HepG2 (cell line): ENCODE measurements around the gene CNOT1. TPM values are rescaled to one million over a fixed set of nuclear protein-coding genes. Genes with fewer than 3 reads are reported as not detected.
A peak's percentile ranks its signal among the peaks of the same experiment; 100 is the strongest.

ENCODE experiments used
- CEBPG ChIP-seq: IDR thresholded peaks from 2 replicates; pipeline ENCODE4 v1.6.1; 2016
- GRHL1 ChIP-seq: sonication (generic); formaldehyde crosslinking; conservative IDR thresholded peaks from 2 replicates; pipeline ENCODE4 v1.8.0; 2022; ENCODE audit warnings: missing genetic modification reagents
- JDP2 ChIP-seq: sonication (generic); formaldehyde crosslinking; IDR thresholded peaks from 2 replicates; pipeline ENCODE4 v1.8.1; 2022; ENCODE audit warnings: missing genetic modification reagents, borderline replicate concordance
- JUNB ChIP-seq: sonication (generic); formaldehyde crosslinking; IDR thresholded peaks from 2 replicates; pipeline ENCODE4 v1.8.0; 2022; ENCODE audit warnings: missing genetic modification reagents, mild to moderate bottlenecking, borderline replicate concordance
- KAT7 ChIP-seq: IDR thresholded peaks from 2 replicates; pipeline ENCODE4 v1.6.1; 2018; ENCODE audit warnings: borderline replicate concordance, missing compliant biosample characterization
- MED1 ChIP-seq: sonication (generic); formaldehyde crosslinking; IDR thresholded peaks from 2 replicates; pipeline ENCODE4 v1.4.0; 2020; ENCODE audit warnings: missing genetic modification reagents
- NCOR1 ChIP-seq: fragments of 200-600 bp; sonication (generic); IDR thresholded peaks from 2 replicates; pipeline ENCODE4 v1.7.0; 2017; ENCODE audit warnings: antibody characterized with exemption, low read length, borderline replicate concordance
- NFE2L2 ChIP-seq: fragments of 150-350 bp; IDR thresholded peaks from 2 replicates; pipeline ENCODE4 v1.6.1; 2014; ENCODE audit warnings: low read length
- RCOR2 ChIP-seq: IDR thresholded peaks from 2 replicates; pipeline ENCODE4 v1.6.1; 2016; ENCODE audit warnings: missing biosample characterization, missing genetic modification reagents
- SMAD9 ChIP-seq: sonication (generic); formaldehyde crosslinking; IDR thresholded peaks from 2 replicates; pipeline ENCODE4 v1.5.1; 2020; ENCODE audit warnings: mild to moderate bottlenecking, missing genetic modification reagents
- SP140L ChIP-seq: sonication (generic); formaldehyde crosslinking; IDR thresholded peaks from 2 replicates; pipeline ENCODE4 v1.4.0; 2020; ENCODE audit warnings: missing genetic modification reagents, borderline replicate concordance
- ZKSCAN5 ChIP-seq: sonication (generic); formaldehyde crosslinking; IDR thresholded peaks from 2 replicates; pipeline ENCODE4 v1.5.1; 2020; ENCODE audit warnings: mild to moderate bottlenecking, missing genetic modification reagents
- ZNF616 ChIP-seq: sonication (generic); formaldehyde crosslinking; IDR thresholded peaks from 2 replicates; pipeline ENCODE4 v1.5.0; 2020; ENCODE audit warnings: low read depth, mild to moderate bottlenecking, missing genetic modification reagents
- ZNF670 ChIP-seq: sonication (generic); formaldehyde crosslinking; IDR thresholded peaks from 2 replicates; pipeline ENCODE4 v1.8.0; 2022; ENCODE audit warnings: mild to moderate bottlenecking, missing genetic modification reagents, borderline replicate concordance
- ZNF788 ChIP-seq: sonication (generic); formaldehyde crosslinking; IDR thresholded peaks from 2 replicates; pipeline ENCODE4 v1.5.0; 2020; ENCODE audit warnings: mild to moderate bottlenecking, missing genetic modification reagents, borderline replicate concordance
- polyA plus RNA-seq, 8 experiments: library from polyadenylated mRNA; depleted of rRNA in 3 of 8; stranded (reverse) in 7 of 8; unstranded in 1 of 8; fragments of >200 nt; fragmentation: Illumina TruSeq in 4 of 8; extraction: Trizol in 4 of 8; gene quantifications; 2 replicates each; pipeline versions ENCODE4 v1.2.1 to v1.2.3, GENCODE V29; 2011 to 2016; ENCODE audit warnings: low read depth in 4 of 8, missing spikeins in 1 of 8, mixed read lengths in 1 of 8; ENCODE audit not compliant: insufficient read depth in 1 of 8
- total RNA-seq, 5 experiments: library from RNA; depleted of rRNA; stranded (reverse); fragments of >200 nt; fragmentation: Illumina TruSeq; extraction: Trizol; gene quantifications; 2 replicates each; pipeline ENCODE4 v1.2.3, GENCODE V29; 2016; ENCODE audit warnings: low read depth in 1 of 5
- TF ChIP-seq, protein P1 (sequence below): sonication (generic); formaldehyde crosslinking; IDR thresholded peaks from 2 replicates; pipeline ENCODE4 v1.4.0; 2020; ENCODE audit warnings: missing genetic modification reagents
- TF ChIP-seq, protein P2 (sequence below): sonication (generic); formaldehyde crosslinking; IDR thresholded peaks from 2 replicates; pipeline ENCODE4 v1.4.0; 2020; ENCODE audit warnings: missing genetic modification reagents, low read depth, mild to moderate bottlenecking, borderline replicate concordance
- TF ChIP-seq, protein P3 (sequence below): sonication (generic); formaldehyde crosslinking; IDR thresholded peaks from 2 replicates; pipeline ENCODE4 v1.5.0; 2020; ENCODE audit warnings: missing genetic modification reagents
- TF ChIP-seq, protein P4 (sequence below): sonication (generic); formaldehyde crosslinking; IDR thresholded peaks from 2 replicates; pipeline ENCODE4 v1.5.0; 2020; ENCODE audit warnings: mild to moderate bottlenecking, missing genetic modification reagents, borderline replicate concordance
- TF ChIP-seq, protein P5 (sequence below): sonication (generic); formaldehyde crosslinking; IDR thresholded peaks from 2 replicates; pipeline ENCODE4 v1.8.1; 2023; ENCODE audit warnings: mild to moderate bottlenecking, inconsistent platforms, moderate library complexity, missing genetic modification reagents, borderline replicate concordance

The CNOT1 gene
- total and polyA plus RNA-seq, 2 of the 13 experiments (the other 11 are each of a cell fraction or from before 2014, with no cell fraction given), result 188 to 232 TPM

GRCh38 chr16:58635502-58635901, 5.9 kb upstream of the CNOT1 start (continued):
- TF ChIP-seq GRHL1 (CRISPR knock-in tag) (no peak), CEBPG (CRISPR knock-in tag) (peak; percentile 63), NCOR1 (0 out of 2 replicates have a peak, but pooled peaks have one; percentile 10), KAT7 (CRISPR knock-in tag) (no peak), SP140L (no peak), SMAD9 (no peak), JUNB (CRISPR knock-in tag) (no peak), ZNF670 (CRISPR knock-in tag) (no peak), JDP2 (CRISPR knock-in tag) (no peak), ZKSCAN5 (no peak), ZNF616 (CRISPR knock-in tag) (no peak), RCOR2 (CRISPR knock-in tag) (peak; percentile 20; the same call in 1 of the 2 replicates), MED1 (CRISPR knock-in tag) (no peak), NFE2L2 (no peak), ZNF788 (no peak)
- TF ChIP-seq, protein P1, sequence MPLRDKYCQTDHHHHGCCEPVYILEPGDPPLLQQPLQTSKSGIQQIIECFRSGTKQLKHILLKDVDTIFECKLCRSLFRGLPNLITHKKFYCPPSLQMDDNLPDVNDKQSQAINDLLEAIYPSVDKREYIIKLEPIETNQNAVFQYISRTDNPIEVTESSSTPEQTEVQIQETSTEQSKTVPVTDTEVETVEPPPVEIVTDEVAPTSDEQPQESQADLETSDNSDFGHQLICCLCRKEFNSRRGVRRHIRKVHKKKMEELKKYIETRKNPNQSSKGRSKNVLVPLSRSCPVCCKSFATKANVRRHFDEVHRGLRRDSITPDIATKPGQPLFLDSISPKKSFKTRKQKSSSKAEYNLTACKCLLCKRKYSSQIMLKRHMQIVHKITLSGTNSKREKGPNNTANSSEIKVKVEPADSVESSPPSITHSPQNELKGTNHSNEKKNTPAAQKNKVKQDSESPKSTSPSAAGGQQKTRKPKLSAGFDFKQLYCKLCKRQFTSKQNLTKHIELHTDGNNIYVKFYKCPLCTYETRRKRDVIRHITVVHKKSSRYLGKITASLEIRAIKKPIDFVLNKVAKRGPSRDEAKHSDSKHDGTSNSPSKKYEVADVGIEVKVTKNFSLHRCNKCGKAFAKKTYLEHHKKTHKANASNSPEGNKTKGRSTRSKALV (CRISPR knock-in tag), result no peak
- TF ChIP-seq, protein P2, sequence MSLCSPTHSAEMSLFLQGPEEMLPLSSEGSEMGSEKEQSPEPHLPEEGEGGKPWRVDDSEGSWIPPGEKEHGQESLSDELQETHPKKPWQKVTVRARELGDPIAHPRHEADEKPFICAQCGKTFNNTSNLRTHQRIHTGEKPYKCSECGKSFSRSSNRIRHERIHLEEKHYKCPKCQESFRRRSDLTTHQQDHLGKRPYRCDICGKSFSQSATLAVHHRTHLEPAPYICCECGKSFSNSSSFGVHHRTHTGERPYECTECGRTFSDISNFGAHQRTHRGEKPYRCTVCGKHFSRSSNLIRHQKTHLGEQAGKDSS, result no peak
- TF ChIP-seq, protein P3, sequence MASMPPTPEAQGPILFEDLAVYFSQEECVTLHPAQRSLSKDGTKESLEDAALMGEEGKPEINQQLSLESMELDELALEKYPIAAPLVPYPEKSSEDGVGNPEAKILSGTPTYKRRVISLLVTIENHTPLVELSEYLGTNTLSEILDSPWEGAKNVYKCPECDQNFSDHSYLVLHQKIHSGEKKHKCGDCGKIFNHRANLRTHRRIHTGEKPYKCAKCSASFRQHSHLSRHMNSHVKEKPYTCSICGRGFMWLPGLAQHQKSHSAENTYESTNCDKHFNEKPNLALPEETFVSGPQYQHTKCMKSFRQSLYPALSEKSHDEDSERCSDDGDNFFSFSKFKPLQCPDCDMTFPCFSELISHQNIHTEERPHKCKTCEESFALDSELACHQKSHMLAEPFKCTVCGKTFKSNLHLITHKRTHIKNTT (CRISPR knock-in tag), result no peak
- TF ChIP-seq, protein P4, sequence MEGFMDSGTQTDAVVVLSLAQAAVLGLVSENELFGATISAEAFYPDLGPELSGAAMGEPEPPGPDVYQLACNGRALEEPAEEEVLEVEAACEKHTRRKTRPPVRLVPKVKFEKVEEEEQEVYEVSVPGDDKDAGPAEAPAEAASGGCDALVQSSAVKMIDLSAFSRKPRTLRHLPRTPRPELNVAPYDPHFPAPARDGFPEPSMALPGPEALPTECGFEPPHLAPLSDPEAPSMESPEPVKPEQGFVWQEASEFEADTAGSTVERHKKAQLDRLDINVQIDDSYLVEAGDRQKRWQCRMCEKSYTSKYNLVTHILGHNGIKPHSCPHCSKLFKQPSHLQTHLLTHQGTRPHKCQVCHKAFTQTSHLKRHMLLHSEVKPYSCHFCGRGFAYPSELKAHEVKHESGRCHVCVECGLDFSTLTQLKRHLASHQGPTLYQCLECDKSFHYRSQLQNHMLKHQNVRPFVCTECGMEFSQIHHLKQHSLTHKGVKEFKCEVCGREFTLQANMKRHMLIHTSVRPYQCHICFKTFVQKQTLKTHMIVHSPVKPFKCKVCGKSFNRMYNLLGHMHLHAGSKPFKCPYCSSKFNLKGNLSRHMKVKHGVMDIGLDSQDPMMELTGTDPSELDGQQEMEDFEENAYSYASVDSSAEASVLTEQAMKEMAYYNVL (CRISPR knock-in tag), result no peak
- TF ChIP-seq, protein P5, sequence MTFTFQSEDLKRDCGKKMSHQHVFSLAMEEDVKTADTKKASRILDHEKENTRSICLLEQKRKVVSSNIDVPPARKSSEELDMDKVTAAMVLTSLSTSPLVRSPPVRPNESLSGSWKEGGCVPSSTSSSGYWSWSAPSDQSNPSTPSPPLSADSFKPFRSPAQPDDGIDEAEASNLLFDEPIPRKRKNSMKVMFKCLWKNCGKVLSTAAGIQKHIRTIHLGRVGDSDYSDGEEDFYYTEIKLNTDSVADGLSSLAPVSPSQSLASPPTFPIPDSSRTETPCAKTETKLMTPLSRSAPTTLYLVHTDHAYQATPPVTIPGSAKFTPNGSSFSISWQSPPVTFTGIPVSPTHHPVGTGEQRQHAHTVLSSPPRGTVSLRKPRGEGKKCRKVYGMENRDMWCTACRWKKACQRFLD (CRISPR knock-in tag), result no peak
